ENCODE results near the gene SP1.
"Not testable (repeated sequence)": the region's sequence is repeated elsewhere in the genome, so short reads cannot be mapped to it uniquely, and the experiment has no call there.

SP1 gene

GRCh38 chr12:53427905-53428594 lies 48.1 kb downstream of the SP1 start:
- no peaks in the 10 kb centered on the region for H3K27me3 ChIP-seq
- intact Hi-C loops (cut with DNase I; ENCODE audit: low total_unique reads): no loop called here

DNA sequence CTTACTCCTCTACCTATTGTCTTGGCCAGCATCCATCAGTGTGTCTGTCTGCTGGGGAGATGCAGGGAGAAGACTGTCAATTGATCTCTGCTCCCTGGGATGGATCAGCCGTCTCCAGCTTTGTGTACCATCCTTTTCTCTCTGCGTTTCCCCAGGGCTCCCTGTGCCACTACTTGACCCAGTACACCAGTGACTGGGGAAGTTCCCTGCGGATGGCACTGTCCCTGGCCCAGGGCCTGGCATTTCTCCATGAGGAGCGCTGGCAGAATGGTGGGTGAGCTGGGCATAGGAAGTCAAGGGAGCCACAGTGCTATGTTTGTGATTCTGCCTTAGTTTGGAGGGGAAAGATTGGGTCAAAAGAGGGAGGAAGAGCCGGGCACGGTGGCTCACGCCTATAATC lies 48.8 kb downstream of the SP1 start:
- intact Hi-C loops (cut with DNase I; ENCODE audit: low total_unique reads): no loop called here
- no peaks in the 10 kb centered on the region for H3K9me3 ChIP-seq
- peak in 1 of 2 donors; percentile 21 for DNase-seq

More at GRCh38 chr12:53427905-53428594, 48.1 kb downstream of the SP1 start:
- Histone ChIP-seq H3K27ac (no peak overlapping the region), H3K36me3 (no peaks in the 10 kb centered on the region), H3K9me3 (no peaks in the 10 kb centered on the region), H3K4me3 (no peak overlapping the region), H3K4me1 (no peaks in the 10 kb centered on the region)
- no peak for TF ChIP-seq CTCF (IDR thresholded peaks at IDR 0.05)
- no peak for DNase-seq

DNA sequence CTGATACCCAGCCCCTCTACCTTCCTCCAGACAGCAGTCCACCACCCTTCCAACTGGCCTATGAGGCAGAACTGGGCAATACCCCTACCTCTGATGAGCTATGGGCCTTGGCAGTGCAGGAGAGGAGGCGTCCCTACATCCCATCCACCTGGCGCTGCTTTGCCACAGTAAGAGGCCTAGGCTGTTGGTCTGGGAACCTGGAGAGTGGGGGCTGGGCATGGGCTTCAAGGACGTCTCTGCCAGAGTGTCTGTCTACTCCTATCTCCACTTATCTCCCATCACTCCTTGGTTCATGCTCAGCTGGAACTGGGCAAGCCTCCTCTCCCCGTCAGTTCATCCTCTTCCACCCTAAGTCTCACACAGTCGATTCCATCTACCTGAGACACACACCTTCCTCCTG lies 50.1 kb downstream of the SP1 start:
- intact Hi-C loops (cut with DNase I; ENCODE audit: low total_unique reads): no loop called here
- Histone ChIP-seq H3K4me1 (no peaks in the 10 kb centered on the region), H3K27ac (no peak overlapping the region), H3K9me3 (no peaks in the 10 kb centered on the region), H3K36me3 (no peaks in the 10 kb centered on the region), H3K27me3 (no peaks in the 10 kb centered on the region), H3K4me3 (no peak overlapping the region)
- no peak for DNase-seq
- TF ChIP-seq CTCF (IDR thresholded peaks at IDR 0.05): no peak

More for the DNA sequence above, 48.8 kb downstream of the SP1 start:
- Histone ChIP-seq H3K4me1 (no peaks in the 10 kb centered on the region), H3K4me3 (no peak overlapping the region), H3K27ac (no peak overlapping the region), H3K27me3 (no peaks in the 10 kb centered on the region), H3K36me3 (no peaks in the 10 kb centered on the region)
- no peak for TF ChIP-seq CTCF (IDR thresholded peaks at IDR 0.05)

DNA sequence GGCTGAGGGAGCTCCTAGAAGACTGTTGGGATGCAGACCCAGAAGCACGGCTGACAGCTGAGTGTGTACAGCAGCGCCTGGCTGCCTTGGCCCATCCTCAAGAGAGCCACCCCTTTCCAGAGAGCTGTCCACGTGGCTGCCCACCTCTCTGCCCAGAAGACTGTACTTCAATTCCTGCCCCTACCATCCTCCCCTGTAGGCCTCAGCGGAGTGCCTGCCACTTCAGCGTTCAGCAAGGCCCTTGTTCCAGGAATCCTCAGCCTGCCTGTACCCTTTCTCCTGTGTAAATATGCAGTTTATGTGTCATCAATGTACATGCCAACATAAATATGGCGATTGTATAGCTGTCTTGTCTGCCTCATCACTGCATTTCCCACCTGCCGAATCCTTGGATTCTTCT lies 51.2 kb downstream of the SP1 start:
- intact Hi-C loops (cut with DNase I; ENCODE audit: low total_unique reads): no loop called here
- Histone ChIP-seq H3K27ac (no peak overlapping the region), H3K36me3 (no peaks in the 10 kb centered on the region), H3K27me3 (no peaks in the 10 kb centered on the region), H3K4me1 (no peaks in the 10 kb centered on the region), H3K4me3 (no peak overlapping the region), H3K9me3 (no peaks in the 10 kb centered on the region)
- TF ChIP-seq CTCF (IDR thresholded peaks at IDR 0.05): no peak
- DNase-seq: no peak

- H3K4me1 ChIP-seq; H3K4me3 ChIP-seq; H3K27me3 ChIP-seq; DNase-seq; intact Hi-C loops (cut with DNase I; ENCODE audit: low total_unique reads); H3K36me3 ChIP-seq; H3K27ac ChIP-seq; H3K9me3 ChIP-seq: not testable (repeated sequence)
Observed at GRCh38 chr12:53435326-53435725, 55.4 kb downstream of the SP1 start.

GRCh38 chr12:53439582-53439981 lies 59.6 kb downstream of the SP1 start:
- not testable (repeated sequence) for DNase-seq
- H3K4me1 ChIP-seq: peaks cover 0 to 33% (median 15%) of the 10 kb centered on the region in 4 donors

More at GRCh38 chr12:53439582-53439981, 59.6 kb downstream of the SP1 start:
- H3K36me3 ChIP-seq: peaks cover 2 to 11% (median 8%) of the 10 kb centered on the region in 3 donors
- H3K27ac ChIP-seq; H3K9me3 ChIP-seq; H3K4me3 ChIP-seq; intact Hi-C loops (cut with DNase I; ENCODE audit: low total_unique reads); H3K27me3 ChIP-seq: not testable (repeated sequence)

Data from tibial artery (tissue), 4 donors.